ENCODE data around the gene RAD23A.

- TF ChIP-seq CTCF (IDR thresholded peaks at IDR 0.05) (no peak), POLR2A (IDR thresholded peaks at IDR 0.05) (no peak)
These were observed 41.1 kb downstream of the RAD23A start for GRCh38 chr19:12986726-12987125.

Data from body of pancreas (tissue), 4 donors.